SU-DHL-6 (cell line): ENCODE measurements around the gene LDAF1.

Experiments used
- CTCF ChIP-seq: fragments of 200-600 bp; sonication (generic); IDR thresholded peaks from one replicate; pipeline ENCODE4 v1.5.1; 2017; ENCODE audit warnings: antibody characterized with exemption, mild to moderate bottlenecking, low read length, moderate library complexity; ENCODE audit not compliant: insufficient read depth, poor library complexity, severe bottlenecking
- EZH2phosphoT487 ChIP-seq: fragments of 200-600 bp; sonication (generic), shearing (Covaris generic); conservative IDR thresholded peaks from 2 replicates; pipeline ENCODE4 v1.6.1; 2018; ENCODE audit warnings: mild to moderate bottlenecking, antibody characterized with exemption, low read length, moderate library complexity, mixed read lengths

GRCh38 chr16:21162661-21163151 lies 4.2 kb downstream of the LDAF1 start:
- no peak for TF ChIP-seq CTCF
- TF ChIP-seq EZH2phosphoT487, result no peak
